D341Med (cell line): Measurements from ENCODE around the gene AASDH.

Experiments
- DNase-seq: peaks from one replicate; pipeline ENCODE4 v3.0.0; 2012; ENCODE audit warnings: low spot score

Gene AASDH

GRCh38 chr4:56315041-56315440, 72.2 kb downstream of the AASDH start:
- no peak for DNase-seq

DNA sequence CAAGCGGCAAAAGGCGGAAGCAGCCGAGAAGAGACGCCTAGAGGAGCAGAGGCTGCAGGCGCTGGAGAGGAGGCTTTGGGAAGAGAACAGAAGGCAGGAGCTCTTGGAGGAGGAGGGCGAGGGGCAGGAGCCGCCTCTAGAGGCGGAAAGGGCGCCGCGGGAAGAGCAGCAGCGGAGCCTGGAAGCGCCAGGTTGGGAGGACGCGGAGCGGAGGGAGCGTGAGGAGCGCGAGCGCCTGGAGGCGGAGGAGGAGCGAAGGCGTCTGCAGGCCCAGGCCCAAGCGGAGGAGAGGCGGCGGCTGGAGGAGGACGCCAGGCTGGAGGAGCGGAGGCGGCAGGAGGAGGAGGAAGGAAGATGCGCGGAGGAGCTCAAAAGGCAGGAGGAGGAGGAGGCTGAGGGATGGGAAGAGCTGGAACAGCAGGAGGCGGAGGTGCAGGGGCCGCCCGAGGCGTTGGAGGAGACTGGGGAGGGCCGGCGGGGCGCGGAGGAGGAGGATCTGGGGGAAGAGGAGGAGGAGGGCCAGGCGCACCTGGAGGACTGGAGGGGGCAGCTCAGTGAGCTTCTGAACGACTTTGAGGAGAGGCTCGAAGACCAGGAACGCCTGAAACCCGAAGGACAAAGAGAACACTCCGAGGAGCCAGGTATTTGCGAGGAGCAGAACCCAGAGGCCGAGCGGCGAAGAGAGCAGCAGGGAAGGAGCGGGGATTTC, 72.9 kb downstream of the AASDH start:
- no peak for DNase-seq

- DNase-seq = no peak
These were observed 74.2 kb downstream of the AASDH start for GRCh38 chr4:56313132-56313531.

GRCh38 chr4:56311299-56311975, 75.9 kb downstream of the AASDH start:
- DNase-seq = peak; percentile 72

GRCh38 chr4:56310401-56311125, 76.7 kb downstream of the AASDH start:
- DNase-seq = no peak

DNA sequence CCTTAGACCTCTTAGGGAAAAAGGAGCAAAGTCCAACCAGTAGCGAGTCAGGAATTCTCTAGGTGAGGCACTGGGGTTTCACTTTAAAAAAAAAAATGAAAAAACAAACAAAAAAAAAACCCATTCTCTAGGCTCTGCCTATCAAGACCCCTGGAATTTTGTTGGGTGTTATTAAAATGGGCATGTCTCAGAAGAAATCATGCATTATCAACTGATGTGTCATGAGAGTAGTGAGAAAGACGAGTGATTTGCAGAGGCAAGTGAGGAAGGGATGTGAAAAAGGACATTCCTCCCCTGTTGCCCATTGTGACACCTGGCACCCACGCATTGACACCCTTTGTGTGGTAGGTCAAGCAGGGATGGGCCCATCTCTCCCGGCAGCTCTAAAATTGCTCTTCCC, 78.9 kb downstream of the AASDH start:
- no peak for DNase-seq

GRCh38 chr4:56307423-56307822, 79.9 kb downstream of the AASDH start:
- no peak for DNase-seq

DNA sequence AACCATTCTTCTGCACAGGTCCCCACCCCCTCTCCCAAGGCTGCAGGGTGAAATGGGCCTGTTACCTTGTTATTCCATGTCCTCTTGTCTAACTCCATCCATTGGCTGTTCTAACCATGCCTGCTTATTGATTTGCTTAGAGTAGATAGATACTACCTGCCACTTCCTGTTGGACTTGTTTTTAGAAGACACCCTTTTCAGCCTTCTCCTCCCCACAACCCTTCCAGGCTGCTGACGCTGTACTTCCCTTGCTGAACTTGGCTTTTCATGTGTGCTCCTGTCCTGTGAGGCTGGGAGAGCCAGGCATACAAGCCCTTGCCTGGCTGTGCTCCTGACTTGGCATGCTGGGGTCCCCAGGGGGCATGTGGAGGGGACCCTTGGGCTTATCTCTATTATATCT, 81.9 kb downstream of the AASDH start:
- DNase-seq = no peak

DNA sequence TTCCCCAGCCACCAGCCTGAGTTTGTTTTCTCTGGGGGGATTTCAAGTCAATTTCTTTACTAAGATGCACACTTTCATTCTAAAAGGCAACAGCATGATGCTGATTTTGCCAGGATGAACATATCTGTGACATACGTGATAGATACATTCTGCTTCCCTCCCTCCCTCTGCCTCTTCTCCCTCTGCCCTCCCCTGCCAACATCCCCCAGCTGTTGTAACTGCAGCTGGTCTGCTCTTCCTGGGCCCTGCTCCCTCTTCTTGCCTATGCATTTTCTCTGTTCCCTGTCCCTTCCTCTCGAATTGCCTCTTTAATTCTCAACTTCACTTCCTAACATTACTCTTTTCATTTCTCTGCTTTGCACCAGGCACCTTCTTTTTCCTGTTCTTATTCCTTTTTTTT, 83.4 kb downstream of the AASDH start:
- DNase-seq = no peak

DNA sequence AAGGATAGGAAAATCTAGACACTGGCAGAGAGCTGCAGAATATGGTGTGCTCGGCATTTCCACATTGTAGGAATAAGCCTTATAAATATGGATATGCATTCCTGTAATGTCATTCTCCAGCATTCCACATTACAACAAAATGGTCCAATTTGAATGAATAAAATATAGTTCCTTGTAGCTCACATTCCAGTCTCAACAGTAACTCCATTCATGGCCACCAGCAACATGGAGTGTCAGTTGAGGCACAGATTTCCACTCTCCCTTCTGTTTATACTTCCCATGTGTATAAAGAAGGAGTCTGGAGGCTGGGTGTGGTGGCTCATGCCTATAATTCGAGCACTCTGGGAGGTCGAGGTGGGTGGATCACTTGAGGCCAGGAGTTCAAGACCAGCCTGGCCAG, 84.5 kb downstream of the AASDH start:
- no peak for DNase-seq

DNA sequence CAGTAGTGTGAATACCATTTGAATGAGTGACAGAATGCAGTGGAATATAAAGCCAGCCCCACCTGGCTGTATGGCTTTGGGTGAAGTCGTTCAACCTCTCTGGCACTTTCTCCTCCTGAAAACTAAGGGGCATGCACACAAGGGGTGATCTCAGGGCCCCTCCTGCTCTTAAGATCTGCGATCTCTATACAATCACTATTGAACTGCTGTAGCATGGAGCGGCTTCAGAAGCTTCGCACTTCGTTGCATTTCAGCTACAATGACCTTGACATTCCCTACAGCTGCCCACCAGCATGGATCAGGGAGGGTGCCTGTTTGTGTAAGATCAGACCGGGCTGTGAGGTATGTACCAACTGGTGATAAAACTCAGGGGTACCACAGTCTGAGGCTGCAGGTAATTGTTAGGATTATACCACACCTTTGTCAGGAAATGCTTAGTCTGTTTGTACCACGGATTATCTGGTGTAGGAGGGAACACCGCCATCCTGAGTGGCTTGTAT, 85.2 kb downstream of the AASDH start:
- DNase-seq = no peak

- peak; percentile 84 for DNase-seq
These were observed 85.9 kb downstream of the AASDH start for GRCh38 chr4:56301181-56301996.

DNA sequence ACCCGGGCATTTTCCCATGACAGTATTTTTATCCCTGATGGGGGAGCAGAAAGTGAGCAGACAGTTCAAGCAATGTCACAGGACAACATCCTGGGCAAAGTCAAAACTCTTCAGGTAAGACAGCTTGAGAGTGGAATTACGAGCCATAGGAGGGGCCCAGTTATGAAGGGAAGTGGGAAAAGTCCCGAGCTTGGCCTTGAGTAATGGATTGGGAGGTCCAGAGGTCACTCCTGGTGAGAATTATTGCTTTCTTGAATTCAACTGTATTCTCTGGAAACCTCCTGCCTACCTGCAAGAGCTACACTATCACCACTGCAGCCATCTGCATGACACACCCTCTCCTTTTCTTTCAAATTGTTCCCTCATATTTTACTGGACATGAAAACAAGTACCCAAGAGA, 89.1 kb downstream of the AASDH start:
- DNase-seq = no peak

GRCh38 chr4:56297776-56298175, 89.5 kb downstream of the AASDH start:
- DNase-seq = no peak

GRCh38 chr4:56296526-56296925, 90.8 kb downstream of the AASDH start:
- DNase-seq = no peak

DNA sequence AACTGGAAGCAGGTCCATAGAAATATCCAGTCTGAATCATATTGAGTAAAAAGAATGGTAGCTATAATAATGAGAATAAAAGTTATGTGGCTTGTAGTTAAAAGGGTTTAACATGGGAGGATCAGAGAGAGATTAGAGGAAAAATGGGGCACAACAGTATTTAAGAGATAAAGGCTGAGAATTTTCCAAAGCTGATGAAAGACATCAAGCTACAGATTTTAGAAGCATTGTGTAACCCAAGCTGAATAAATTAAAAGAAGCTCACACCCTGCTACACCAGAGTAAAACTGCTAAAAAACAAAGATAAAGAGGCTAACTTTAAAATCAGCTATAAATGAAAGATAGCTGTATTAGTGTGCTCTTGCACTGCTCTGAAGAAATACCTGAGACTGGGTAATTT, 94.2 kb downstream of the AASDH start:
- no peak for DNase-seq

- DNase-seq = no peak
These were observed 97.4 kb downstream of the AASDH start for GRCh38 chr4:56289934-56290333.

- DNase-seq = no peak
These were observed 98.6 kb downstream of the AASDH start for GRCh38 chr4:56288663-56289062.
